ENCODE data around the gene FKBP10. TPM values are rescaled to one million over a fixed set of nuclear protein-coding genes. Genes with fewer than 3 reads are reported as not detected.

FKBP10 gene
- total and polyA plus RNA-seq, 10 of the 15 experiments (the other 5 are each of a cell fraction or from before 2014, with no cell fraction given): 0.02 to 4.7 (median 1.8) TPM

- no peaks in the 10 kb centered on the region for H3K4me1 ChIP-seq (ENCODE audit: control insufficient read depth, insufficient read depth, low read length)
- no TSS peak for BruUV-seq (replicated peaks)
- H3K36me3 ChIP-seq (ENCODE audit: control insufficient read depth in 2 of 2, insufficient read depth in 2 of 2, low read length in 1 of 2): no peaks in the 10 kb centered on the region
- peaks cover 4% of the 10 kb centered on the region for H3K79me2 ChIP-seq (ENCODE audit: control insufficient read depth, insufficient read depth, low read length)
- H3K4me3 ChIP-seq: no peak overlapping the region
- no peak overlapping the region for H3K27ac ChIP-seq (ENCODE audit: control insufficient read depth, insufficient read depth)
- DNase-seq (ENCODE audit: low read depth, low spot score) (no peak), ATAC-seq (no peak), FAIRE-seq (no peak)
- H3K9ac ChIP-seq (ENCODE audit: control insufficient read depth, insufficient read depth, low read length): no peak overlapping the region
- 68% methylated on average over 8 of the region's 8 CpGs for WGBS (ENCODE audit: insufficient coverage, insufficient replicate concordance, low lambda C conversion rate, missing lambda C conversion rate)
- ChIA-PET RAD21 (ENCODE audit: unreplicated experiment) (no interaction called here), SMC1A (ENCODE audit: uncharacterized antibody, unreplicated experiment) (no interaction called here), CTCF (interaction anchor here (1.2 to 1.5 kb wide), 2 partner anchors 13 to 85 kb away, joined by 3 to 4 read pairs; partner anchors contain the start of genes EIF1 and JUP), POLR2A (interaction anchor here (1.9 kb wide), 1 partner anchor 13 kb away, joined by 6 read pairs; the partner anchor contains the start of gene JUP)
- in situ Hi-C loops (cut with MboI) (no loop called here), intact Hi-C loops (cut with micrococcal nuclease; ENCODE audit: unreplicated experiment) (no loop called here)
- H2AFZ ChIP-seq (ENCODE audit: control insufficient read depth, low read depth, low read length): no peak overlapping the region
- no peaks in the 10 kb centered on the region for H3K9me3 ChIP-seq (replicated peaks; ENCODE audit: control insufficient read depth, insufficient read depth, low read length)
- H4K20me1 ChIP-seq (ENCODE audit: control insufficient read depth, insufficient read depth): no peaks in the 10 kb centered on the region
- H3K4me2 ChIP-seq (ENCODE audit: control insufficient read depth, insufficient read depth): peak overlapping the region; percentile 25; the same call in 1 of the 2 replicates
- H3K27me3 ChIP-seq (replicated peaks in 1 of 2; ENCODE audit: control insufficient read depth in 2 of 2, insufficient read depth in 2 of 2, low read length in 1 of 2): no peaks in the 10 kb centered on the region
- TF ChIP-seq ZSCAN29 (IDR thresholded peaks at IDR 0.05) (no peak), EZH2 (IDR thresholded peaks at IDR 0.05; ENCODE audit: borderline replicate concordance, control insufficient read depth, low read depth, low read length) (no peak), NFYB (IDR thresholded peaks at IDR 0.05; ENCODE audit: insufficient read depth, low read depth, low read length) (no peak), SRF (IDR thresholded peaks at IDR 0.05; ENCODE audit: low read depth in 2 of 2, low read length in 2 of 2) (no peak), ESRRA (IDR thresholded peaks at IDR 0.05; ENCODE audit: low read length) (no peak), IKZF1 (conservative IDR thresholded peaks at IDR 0.05) (no peak), ATF7 (IDR thresholded peaks at IDR 0.05; ENCODE audit: low read depth) (no peak), MYB (IDR thresholded peaks at IDR 0.05; ENCODE audit: borderline replicate concordance, low read depth, low read length) (no peak), STAT3 (IDR thresholded peaks at IDR 0.05; ENCODE audit: low read depth, low read length) (no peak), CEBPZ (IDR thresholded peaks at IDR 0.05; ENCODE audit: low read depth, low read length) (no peak), NFXL1 (IDR thresholded peaks at IDR 0.05; ENCODE audit: borderline replicate concordance) (no peak), SKIL (IDR thresholded peaks at IDR 0.05; ENCODE audit: low read depth, poor library complexity, severe bottlenecking) (no peak)
- TF ChIP-seq, protein P1, sequence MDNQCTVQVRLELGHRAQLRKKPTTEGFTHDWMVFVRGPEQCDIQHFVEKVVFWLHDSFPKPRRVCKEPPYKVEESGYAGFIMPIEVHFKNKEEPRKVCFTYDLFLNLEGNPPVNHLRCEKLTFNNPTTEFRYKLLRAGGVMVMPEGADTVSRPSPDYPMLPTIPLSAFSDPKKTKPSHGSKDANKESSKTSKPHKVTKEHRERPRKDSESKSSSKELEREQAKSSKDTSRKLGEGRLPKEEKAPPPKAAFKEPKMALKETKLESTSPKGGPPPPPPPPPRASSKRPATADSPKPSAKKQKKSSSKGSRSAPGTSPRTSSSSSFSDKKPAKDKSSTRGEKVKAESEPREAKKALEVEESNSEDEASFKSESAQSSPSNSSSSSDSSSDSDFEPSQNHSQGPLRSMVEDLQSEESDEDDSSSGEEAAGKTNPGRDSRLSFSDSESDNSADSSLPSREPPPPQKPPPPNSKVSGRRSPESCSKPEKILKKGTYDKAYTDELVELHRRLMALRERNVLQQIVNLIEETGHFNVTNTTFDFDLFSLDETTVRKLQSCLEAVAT (IDR thresholded peaks at IDR 0.05): no peak
- TF ChIP-seq, protein P2, sequence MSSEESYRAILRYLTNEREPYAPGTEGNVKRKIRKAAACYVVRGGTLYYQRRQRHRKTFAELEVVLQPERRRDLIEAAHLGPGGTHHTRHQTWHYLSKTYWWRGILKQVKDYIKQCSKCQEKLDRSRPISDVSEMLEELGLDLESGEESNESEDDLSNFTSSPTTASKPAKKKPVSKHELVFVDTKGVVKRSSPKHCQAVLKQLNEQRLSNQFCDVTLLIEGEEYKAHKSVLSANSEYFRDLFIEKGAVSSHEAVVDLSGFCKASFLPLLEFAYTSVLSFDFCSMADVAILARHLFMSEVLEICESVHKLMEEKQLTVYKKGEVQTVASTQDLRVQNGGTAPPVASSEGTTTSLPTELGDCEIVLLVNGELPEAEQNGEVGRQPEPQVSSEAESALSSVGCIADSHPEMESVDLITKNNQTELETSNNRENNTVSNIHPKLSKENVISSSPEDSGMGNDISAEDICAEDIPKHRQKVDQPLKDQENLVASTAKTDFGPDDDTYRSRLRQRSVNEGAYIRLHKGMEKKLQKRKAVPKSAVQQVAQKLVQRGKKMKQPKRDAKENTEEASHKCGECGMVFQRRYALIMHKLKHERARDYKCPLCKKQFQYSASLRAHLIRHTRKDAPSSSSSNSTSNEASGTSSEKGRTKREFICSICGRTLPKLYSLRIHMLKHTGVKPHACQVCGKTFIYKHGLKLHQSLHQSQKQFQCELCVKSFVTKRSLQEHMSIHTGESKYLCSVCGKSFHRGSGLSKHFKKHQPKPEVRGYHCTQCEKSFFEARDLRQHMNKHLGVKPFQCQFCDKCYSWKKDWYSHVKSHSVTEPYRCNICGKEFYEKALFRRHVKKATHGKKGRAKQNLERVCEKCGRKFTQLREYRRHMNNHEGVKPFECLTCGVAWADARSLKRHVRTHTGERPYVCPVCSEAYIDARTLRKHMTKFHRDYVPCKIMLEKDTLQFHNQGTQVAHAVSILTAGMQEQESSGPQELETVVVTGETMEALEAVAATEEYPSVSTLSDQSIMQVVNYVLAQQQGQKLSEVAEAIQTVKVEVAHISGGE (CRISPR knock-in tag; IDR thresholded peaks at IDR 0.05): no peak
These were observed 39.0 kb upstream of the FKBP10 start for GRCh38 chr17:41773731-41774193.

Measured in GM12878 (cell line).